ENCODE data around the gene FBXO11.

The FBXO11 gene

DNA sequence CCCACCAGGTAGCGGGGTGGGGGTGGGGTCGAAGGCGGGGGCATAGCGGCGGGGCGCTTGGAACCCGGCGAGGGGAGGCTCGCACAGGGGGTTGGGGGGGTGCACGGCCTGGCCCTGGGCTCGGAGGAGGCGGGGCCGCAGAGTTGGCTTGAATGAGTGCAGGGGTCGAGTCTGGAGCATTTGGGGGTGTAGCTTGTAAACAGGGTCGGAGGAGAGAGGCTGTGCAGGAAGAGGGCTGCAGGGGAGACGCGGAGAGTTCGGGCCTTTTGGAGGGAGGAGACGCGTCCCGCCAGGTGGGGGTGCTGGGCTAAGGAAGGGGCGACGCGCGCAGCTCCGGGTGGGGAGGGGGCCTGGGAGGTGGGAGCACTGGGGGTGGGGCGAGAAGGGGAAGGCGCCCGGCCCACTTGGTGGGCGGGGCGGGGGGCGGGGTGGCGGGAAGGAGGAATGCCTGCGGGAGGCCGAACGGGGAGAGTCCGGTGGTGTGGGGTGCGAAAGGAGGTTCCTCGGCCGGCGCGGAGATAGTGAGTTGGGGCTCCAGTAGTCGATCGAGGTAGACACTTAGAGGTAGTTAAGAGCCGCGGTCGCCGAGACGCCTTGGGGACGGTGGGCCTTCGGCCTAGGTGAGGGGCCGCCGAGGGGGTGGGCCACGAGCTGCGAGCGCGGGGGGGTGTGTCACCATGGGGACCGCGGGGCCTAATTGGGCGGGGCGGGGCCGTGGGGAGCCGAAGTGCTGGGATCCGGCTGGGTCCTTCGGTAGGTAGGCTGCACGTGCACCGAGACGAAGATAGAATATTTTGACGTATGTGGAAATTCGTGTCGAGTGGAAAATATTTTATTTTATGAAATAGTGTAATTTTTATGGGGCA is 122.6 kb downstream of the FBXO11 start:
- H3K4me3 ChIP-seq, result peak overlapping the region; percentile 86 to 98

DNA sequence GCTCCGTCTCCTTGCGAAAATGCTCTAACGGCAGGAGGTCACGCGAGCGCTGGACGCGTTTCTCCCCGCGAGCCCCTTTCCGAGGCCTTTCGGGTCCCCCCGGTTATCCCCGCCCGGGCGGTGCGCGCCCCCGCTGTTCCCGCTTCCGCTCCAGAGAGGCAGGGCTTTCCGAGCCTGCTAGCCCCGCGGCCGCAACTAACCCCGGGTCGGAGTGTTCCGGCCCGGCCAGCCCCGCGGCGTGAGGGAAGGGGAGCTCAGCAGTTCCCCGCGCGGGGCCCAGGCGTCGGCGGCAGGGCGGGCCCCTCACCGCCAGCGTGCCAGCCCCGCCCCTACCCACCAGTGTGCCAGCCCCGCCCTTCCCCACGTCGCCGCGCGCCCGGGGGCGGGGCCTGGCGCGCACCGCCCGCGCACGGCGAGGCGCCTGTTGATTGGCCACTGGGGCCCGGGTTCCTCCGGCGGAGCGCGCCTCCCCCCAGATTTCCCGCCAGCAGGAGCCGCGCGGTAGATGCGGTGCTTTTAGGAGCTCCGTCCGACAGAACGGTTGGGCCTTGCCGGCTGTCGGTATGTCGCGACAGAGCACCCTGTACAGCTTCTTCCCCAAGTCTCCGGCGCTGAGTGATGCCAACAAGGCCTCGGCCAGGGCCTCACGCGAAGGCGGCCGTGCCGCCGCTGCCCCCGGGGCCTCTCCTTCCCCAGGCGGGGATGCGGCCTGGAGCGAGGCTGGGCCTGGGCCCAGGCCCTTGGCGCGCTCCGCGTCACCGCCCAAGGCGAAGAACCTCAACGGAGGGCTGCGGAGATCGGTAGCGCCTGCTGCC is 123.4 kb downstream of the FBXO11 start, which contains the start of gene MSH6:
TSS of gene MSH6 (plus strand) at position 475 of the 815 bp plus-strand sequence. CDS start at position 564, 89 bp downstream.
- Histone ChIP-seq H3K9me3 (no peaks in the 10 kb centered on the region), H3K4me1 (peaks cover 0 to 26% (median 12%) of the 10 kb centered on the region in 4 donors), H3K27ac (peak within 1 kb of the TSS; percentile 90 to 93), H3K4me3 (peak within 1 kb of the TSS; percentile 86 to 98), H3K27me3 (no peaks in the 10 kb centered on the region), H3K36me3 (no peaks in the 10 kb centered on the region)
- peak; percentile 81 to 93 for DNase-seq
- TF ChIP-seq, protein P1, sequence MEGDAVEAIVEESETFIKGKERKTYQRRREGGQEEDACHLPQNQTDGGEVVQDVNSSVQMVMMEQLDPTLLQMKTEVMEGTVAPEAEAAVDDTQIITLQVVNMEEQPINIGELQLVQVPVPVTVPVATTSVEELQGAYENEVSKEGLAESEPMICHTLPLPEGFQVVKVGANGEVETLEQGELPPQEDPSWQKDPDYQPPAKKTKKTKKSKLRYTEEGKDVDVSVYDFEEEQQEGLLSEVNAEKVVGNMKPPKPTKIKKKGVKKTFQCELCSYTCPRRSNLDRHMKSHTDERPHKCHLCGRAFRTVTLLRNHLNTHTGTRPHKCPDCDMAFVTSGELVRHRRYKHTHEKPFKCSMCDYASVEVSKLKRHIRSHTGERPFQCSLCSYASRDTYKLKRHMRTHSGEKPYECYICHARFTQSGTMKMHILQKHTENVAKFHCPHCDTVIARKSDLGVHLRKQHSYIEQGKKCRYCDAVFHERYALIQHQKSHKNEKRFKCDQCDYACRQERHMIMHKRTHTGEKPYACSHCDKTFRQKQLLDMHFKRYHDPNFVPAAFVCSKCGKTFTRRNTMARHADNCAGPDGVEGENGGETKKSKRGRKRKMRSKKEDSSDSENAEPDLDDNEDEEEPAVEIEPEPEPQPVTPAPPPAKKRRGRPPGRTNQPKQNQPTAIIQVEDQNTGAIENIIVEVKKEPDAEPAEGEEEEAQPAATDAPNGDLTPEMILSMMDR (IDR thresholded peaks at IDR 0.05), result no peak
- intact Hi-C loops (cut with DNase I; ENCODE audit: low total_unique reads), result loop anchor here (5.0 kb wide), 1 partner anchor 124 kb away; the partner anchor contains the start of gene FBXO11

More for the DNA sequence above, 122.6 kb downstream of the FBXO11 start:
- Histone ChIP-seq H3K4me1 (peaks cover 0 to 26% (median 12%) of the 10 kb centered on the region in 4 donors), H3K36me3 (no peaks in the 10 kb centered on the region), H3K27me3 (no peaks in the 10 kb centered on the region), H3K27ac (peak overlapping the region; percentile 90 to 93), H3K9me3 (no peaks in the 10 kb centered on the region)
- TF ChIP-seq, protein P1 (IDR thresholded peaks at IDR 0.05), result no peak
- DNase-seq, result peak; percentile 44 to 79
- intact Hi-C loops (cut with DNase I; ENCODE audit: low total_unique reads), result loop anchor here (5.0 kb wide), 1 partner anchor 124 kb away; the partner anchor contains the start of gene FBXO11

DNA sequence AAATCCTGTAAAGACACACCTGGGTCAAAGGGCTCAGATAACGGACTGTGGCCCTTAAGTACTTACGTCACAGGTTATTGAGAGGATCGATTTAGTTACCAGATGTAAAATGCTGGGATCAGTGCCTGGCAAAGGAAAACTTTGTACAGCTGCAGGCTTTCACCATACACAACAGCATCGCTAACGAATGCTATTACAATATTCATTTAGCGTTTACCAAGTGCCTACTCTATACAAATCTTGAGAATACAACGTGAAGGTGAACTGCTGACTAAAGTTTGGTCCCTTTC is 124.0 kb downstream of the FBXO11 start:
- Histone ChIP-seq H3K4me1 (peaks cover 0 to 26% (median 12%) of the 10 kb centered on the region in 4 donors), H3K27ac (peak overlapping the region; percentile 90 to 93), H3K36me3 (no peaks in the 10 kb centered on the region), H3K27me3 (no peaks in the 10 kb centered on the region), H3K9me3 (no peaks in the 10 kb centered on the region), H3K4me3 (peak overlapping the region; percentile 86 to 98)
- TF ChIP-seq, protein P1 (IDR thresholded peaks at IDR 0.05), result no peak
- intact Hi-C loops (cut with DNase I; ENCODE audit: low total_unique reads), result loop anchor here (5.0 kb wide), 1 partner anchor 125 kb away; the partner anchor contains the start of gene FBXO11
- no peak for DNase-seq

DNA sequence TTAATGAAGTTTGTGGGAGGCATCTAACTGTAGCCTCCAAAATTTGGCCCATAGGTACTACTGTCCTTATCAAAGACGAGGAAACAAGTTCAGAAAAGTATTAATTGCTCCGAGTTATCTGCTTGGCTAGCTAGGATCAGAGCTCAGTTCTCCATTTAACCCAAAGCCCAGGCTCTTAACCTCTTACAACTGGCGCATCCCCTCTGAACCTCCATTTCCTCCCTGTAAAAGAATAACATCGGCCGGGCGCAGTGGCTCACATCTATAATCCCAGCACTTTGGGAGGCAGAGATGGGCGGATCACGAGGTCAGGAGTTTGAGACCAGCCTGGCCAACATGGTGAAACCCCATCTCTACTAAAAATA is 126.9 kb downstream of the FBXO11 start:
- Histone ChIP-seq H3K27ac (no peak overlapping the region), H3K4me1 (peaks cover 0 to 8% (median 2%) of the 10 kb centered on the region in 4 donors)

More for the DNA sequence above, 126.9 kb downstream of the FBXO11 start:
- no peak for DNase-seq
- no peaks in the 10 kb centered on the region for H3K36me3 ChIP-seq
- H3K4me3 ChIP-seq, result no peak overlapping the region
- H3K27me3 ChIP-seq, result no peaks in the 10 kb centered on the region
- no peaks in the 10 kb centered on the region for H3K9me3 ChIP-seq
- TF ChIP-seq, protein P1 (IDR thresholded peaks at IDR 0.05), result no peak
- intact Hi-C loops (cut with DNase I; ENCODE audit: low total_unique reads), result no loop called here

Data from tibial artery (tissue), 4 donors.